SU-DHL-6 (cell line): ENCODE measurements around the gene MLST8.

Source experiments
- H2AFZ ChIP-seq: fragments of 200-600 bp; sonication (generic); 2 replicates; pipeline ENCODE4 v1.6.1; 2014; ENCODE audit warnings: low read depth, mild to moderate bottlenecking, moderate library complexity, mixed read lengths, antibody characterized with exemption, low read length; ENCODE audit not compliant: severe bottlenecking
- H3F3A ChIP-seq: fragments of 200-600 bp; shearing (Covaris generic); 2 replicates; pipeline ENCODE4 v1.6.0; 2016; ENCODE audit warnings: antibody characterized with exemption, mild to moderate bottlenecking; ENCODE audit not compliant: insufficient read depth
- H3K27ac ChIP-seq: fragments of 200-600 bp; sonication (generic); 2 replicates; pipeline ENCODE4 v1.5.1; 2016; ENCODE audit warnings: low read depth, mild to moderate bottlenecking, low read length, moderate library complexity, mixed read lengths
- H3K27me3 ChIP-seq: fragments of 200-600 bp; sonication (generic), shearing (Covaris generic); 2 replicates; pipeline ENCODE4 v1.6.0; 2014; ENCODE audit warnings: mild to moderate bottlenecking, low read length
- H3K36me3 ChIP-seq: fragments of 200-600 bp; sonication (generic); 2 replicates; pipeline ENCODE4 v1.6.1; 2014; ENCODE audit warnings: mild to moderate bottlenecking, low read length, mixed read lengths
- H3K4me2 ChIP-seq: fragments of 300-600, 200-600 bp; shearing (Covaris generic), sonication (generic); 2 replicates; pipeline ENCODE4 v1.6.0; 2014; ENCODE audit warnings: low read length, low read depth, mild to moderate bottlenecking; ENCODE audit not compliant: poor library complexity, severe bottlenecking
- H3K4me3 ChIP-seq: fragments of 200-600 bp; sonication (generic); 2 replicates; pipeline ENCODE4 v1.5.1; 2014; ENCODE audit warnings: antibody characterized with exemption, low read length, mild to moderate bottlenecking, mixed read lengths; ENCODE audit not compliant: insufficient read depth, poor library complexity, severe bottlenecking
- H3K79me2 ChIP-seq: fragments of 200-600 bp; sonication (generic); 2 replicates; pipeline ENCODE4 v1.6.1; 2014; ENCODE audit warnings: mild to moderate bottlenecking, low read length, moderate library complexity; ENCODE audit not compliant: insufficient read depth
- H3K9ac ChIP-seq: fragments of 200-600 bp; sonication (generic); 2 replicates; pipeline ENCODE4 v1.7.0; 2014; ENCODE audit warnings: mild to moderate bottlenecking, low read length
- H3K9me2 ChIP-seq: fragments of 200-600 bp; sonication (generic); replicated peaks from 2 replicates; pipeline ENCODE4 v1.6.1; 2014; ENCODE audit warnings: low read length; ENCODE audit not compliant: insufficient read depth
- H3K9me3 ChIP-seq: fragments of 200-600 bp; sonication (generic); 2 replicates; pipeline ENCODE4 v1.6.1; 2014; ENCODE audit warnings: low read length, mixed read lengths; ENCODE audit not compliant: insufficient read depth
- H4K20me1 ChIP-seq: fragments of 200-600 bp; sonication (generic); 2 replicates; pipeline ENCODE4 v1.6.1; 2014; ENCODE audit warnings: low read depth, mild to moderate bottlenecking, antibody characterized with exemption, low read length, moderate library complexity, mixed read lengths
- EZH2phosphoT487 ChIP-seq: fragments of 200-600 bp; sonication (generic), shearing (Covaris generic); conservative IDR thresholded peaks from 2 replicates; pipeline ENCODE4 v1.6.1; 2018; ENCODE audit warnings: mild to moderate bottlenecking, antibody characterized with exemption, low read length, moderate library complexity, mixed read lengths
- TF ChIP-seq, protein P1 (sequence below): fragments of 200-600 bp; sonication (generic); IDR thresholded peaks from one replicate; pipeline ENCODE4 v1.5.1; 2017; ENCODE audit warnings: antibody characterized with exemption, mild to moderate bottlenecking, low read length, moderate library complexity; ENCODE audit not compliant: insufficient read depth, poor library complexity, severe bottlenecking

MLST8 gene

DNA sequence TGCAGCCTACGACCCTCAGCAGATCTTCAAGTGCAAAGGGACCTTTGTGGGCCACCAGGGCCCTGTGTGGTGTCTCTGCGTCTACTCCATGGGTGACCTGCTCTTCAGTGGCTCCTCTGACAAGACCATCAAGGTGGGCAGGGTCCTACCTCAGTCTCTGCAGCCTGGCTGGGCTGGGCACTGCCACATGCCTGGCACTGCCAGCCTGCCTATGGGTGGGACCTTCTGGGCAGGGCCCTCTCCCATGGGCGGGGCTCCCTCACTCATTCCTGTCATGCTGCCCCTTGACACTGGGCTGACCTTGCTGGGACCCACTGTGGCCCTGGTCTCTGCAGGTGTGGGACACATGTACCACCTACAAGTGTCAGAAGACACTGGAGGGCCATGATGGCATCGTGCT is 31.3 kb upstream of the MLST8 start:
- no peaks in the 10 kb centered on the region for H3K27me3 ChIP-seq
- no peaks in the 10 kb centered on the region for H3K9me3 ChIP-seq
- no peak for TF ChIP-seq EZH2phosphoT487
- TF ChIP-seq, protein P1, sequence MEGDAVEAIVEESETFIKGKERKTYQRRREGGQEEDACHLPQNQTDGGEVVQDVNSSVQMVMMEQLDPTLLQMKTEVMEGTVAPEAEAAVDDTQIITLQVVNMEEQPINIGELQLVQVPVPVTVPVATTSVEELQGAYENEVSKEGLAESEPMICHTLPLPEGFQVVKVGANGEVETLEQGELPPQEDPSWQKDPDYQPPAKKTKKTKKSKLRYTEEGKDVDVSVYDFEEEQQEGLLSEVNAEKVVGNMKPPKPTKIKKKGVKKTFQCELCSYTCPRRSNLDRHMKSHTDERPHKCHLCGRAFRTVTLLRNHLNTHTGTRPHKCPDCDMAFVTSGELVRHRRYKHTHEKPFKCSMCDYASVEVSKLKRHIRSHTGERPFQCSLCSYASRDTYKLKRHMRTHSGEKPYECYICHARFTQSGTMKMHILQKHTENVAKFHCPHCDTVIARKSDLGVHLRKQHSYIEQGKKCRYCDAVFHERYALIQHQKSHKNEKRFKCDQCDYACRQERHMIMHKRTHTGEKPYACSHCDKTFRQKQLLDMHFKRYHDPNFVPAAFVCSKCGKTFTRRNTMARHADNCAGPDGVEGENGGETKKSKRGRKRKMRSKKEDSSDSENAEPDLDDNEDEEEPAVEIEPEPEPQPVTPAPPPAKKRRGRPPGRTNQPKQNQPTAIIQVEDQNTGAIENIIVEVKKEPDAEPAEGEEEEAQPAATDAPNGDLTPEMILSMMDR, result no peak
- no peaks in the 10 kb centered on the region for H3K79me2 ChIP-seq
- no peaks in the 10 kb centered on the region for H3K36me3 ChIP-seq
- no peaks in the 10 kb centered on the region for H3K9me2 ChIP-seq
- H4K20me1 ChIP-seq, result no peaks in the 10 kb centered on the region
- H3K4me2 ChIP-seq, result no peak overlapping the region
- no peak overlapping the region for H2AFZ ChIP-seq
- no peaks in the 10 kb centered on the region for H3F3A ChIP-seq
- H3K9ac ChIP-seq, result no peak overlapping the region
- H3K27ac ChIP-seq, result no peak overlapping the region
- H3K4me3 ChIP-seq, result no peak overlapping the region

- Histone ChIP-seq H3K4me3 (no peak overlapping the region), H3K9me2 (no peaks in the 10 kb centered on the region), H3K79me2 (no peaks in the 10 kb centered on the region), H3K36me3 (no peaks in the 10 kb centered on the region), H3K9me3 (no peaks in the 10 kb centered on the region), H3K27me3 (no peaks in the 10 kb centered on the region), H3F3A (no peaks in the 10 kb centered on the region), H4K20me1 (no peaks in the 10 kb centered on the region), H2AFZ (no peak overlapping the region), H3K9ac (no peak overlapping the region), H3K4me2 (no peak overlapping the region), H3K27ac (no peak overlapping the region)
- TF ChIP-seq, protein P1, result no peak
- no peak for TF ChIP-seq EZH2phosphoT487
These were observed 30.7 kb upstream of the MLST8 start for GRCh38 chr16:2174396-2175131.

GRCh38 chr16:2175454-2175853 is 29.8 kb upstream of the MLST8 start:
- TF ChIP-seq EZH2phosphoT487, result no peak
- TF ChIP-seq, protein P1, result no peak
- Histone ChIP-seq H3K36me3 (no peaks in the 10 kb centered on the region), H3K27me3 (no peaks in the 10 kb centered on the region), H3K9me2 (no peaks in the 10 kb centered on the region), H2AFZ (no peak overlapping the region), H3K27ac (no peak overlapping the region), H4K20me1 (no peaks in the 10 kb centered on the region), H3K9me3 (no peaks in the 10 kb centered on the region), H3F3A (no peaks in the 10 kb centered on the region), H3K9ac (no peak overlapping the region), H3K4me3 (no peak overlapping the region), H3K4me2 (no peak overlapping the region), H3K79me2 (no peaks in the 10 kb centered on the region)
